ENCODE results near the gene ARAF.
"Not testable (repeated sequence)": the region's sequence is repeated elsewhere in the genome, so short reads cannot be mapped to it uniquely, and the experiment has no call there.

The ARAF gene

GRCh38 chrX:47586043-47586787, 25.2 kb downstream of the ARAF start:
- DNase-seq (ENCODE audit: low read depth in 2 of 2), result no peak

DNA sequence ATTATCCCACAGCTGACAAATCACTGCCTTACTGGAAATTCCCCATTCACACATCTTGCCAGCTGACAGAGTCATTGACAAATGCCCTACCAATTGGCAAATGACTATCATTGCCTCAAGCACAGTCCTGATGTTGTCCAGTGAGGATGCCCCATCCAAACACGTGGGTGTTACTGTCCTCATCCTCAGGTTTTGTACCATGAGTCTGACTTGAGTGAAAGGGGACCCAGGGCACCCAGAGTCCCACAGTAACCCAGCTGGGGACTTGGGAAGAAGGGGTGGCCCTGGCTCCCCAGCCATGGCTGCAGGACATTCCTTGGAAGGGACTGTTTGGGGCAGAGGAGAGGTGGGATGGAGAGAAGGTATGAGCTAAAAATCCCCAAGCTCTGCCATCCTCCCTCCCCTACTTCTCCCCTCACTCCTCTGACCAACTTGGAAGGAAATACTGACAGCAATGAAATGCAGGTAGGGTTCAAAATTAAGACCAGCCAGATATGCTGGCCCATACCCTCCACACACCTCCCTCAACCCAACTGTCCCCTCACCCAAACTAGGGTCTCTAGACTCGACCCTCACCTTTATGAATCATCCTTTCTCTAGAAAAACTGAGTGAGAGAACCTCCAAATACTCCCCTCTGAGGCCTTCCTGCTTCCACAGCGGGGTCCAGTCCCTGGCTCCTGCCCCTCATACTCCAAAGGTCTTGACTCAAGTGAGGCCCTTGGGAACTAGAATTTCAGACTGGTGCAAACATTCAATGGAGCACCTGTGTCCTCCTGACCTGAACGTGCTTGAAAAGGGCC, 26.3 kb downstream of the ARAF start:
- DNase-seq (ENCODE audit: low read depth in 2 of 2), result no peak

DNA sequence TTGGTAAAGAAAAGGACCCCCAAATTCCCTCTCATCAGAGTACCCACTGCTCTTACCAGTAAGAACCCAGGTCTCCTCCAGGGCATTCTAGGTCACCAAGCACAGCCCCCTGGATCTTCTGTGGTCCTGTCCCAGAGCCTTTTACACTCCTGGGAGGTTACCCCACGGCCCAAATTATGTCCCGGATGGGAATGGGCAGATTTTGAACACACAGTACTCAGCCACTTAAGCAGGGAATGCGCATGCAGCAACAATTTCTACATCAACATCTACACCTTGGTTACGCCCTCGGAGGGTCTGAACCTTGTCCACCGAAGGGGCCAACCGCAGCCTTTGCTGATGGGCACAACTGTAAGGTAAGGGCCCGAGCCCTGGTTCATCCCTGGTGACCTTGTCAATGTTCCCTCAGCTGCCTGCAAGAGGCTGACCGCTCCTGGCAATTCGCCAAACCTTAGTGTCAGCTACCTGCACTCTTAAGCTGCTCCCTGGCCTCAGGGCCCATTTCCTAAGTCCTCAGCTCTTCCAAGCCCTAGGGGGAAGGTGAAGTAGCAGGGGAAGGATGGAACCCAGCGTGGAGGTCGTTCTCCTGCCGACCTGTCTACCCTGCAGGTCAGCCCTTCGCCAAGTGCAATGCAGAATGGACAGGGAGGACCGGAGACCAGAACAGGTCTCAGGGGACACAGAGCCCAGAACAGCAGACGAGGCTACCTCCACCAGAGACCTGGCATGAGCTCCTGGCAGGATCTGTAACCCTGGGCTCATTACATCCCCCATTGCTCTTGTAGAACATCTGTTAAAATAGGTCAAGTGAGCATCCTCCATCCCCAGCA, 27.1 kb downstream of the ARAF start:
- no peak for DNase-seq (ENCODE audit: low read depth in 2 of 2)

GRCh38 chrX:47590984-47591383, 30.0 kb downstream of the ARAF start:
- DNase-seq (ENCODE audit: low read depth in 2 of 2), result no peak

DNA sequence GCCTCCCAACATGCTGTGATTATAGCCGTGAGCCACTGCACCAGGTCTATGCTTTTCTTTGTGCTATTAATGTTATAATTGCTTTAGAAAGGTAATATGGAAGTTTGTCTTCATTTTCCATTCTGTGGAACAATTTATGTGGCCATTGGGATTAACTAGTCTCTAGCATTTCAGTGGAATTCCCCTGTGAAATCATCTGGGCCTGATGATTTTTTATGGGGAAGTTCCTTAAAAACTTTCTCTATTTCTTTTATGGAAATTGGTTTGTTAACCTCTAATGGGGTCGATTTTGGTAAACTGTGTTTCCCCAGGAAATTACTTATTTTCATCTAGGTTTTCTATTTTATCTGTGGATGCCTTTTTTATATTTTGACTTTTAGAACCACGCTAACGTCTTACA, 32.5 kb downstream of the ARAF start:
- no peak for DNase-seq (ENCODE audit: low read depth in 2 of 2)

- DNase-seq (ENCODE audit: low read depth in 2 of 2), result no peak
Measured at GRCh38 chrX:47595716-47596251, 34.8 kb downstream of the ARAF start.

DNA sequence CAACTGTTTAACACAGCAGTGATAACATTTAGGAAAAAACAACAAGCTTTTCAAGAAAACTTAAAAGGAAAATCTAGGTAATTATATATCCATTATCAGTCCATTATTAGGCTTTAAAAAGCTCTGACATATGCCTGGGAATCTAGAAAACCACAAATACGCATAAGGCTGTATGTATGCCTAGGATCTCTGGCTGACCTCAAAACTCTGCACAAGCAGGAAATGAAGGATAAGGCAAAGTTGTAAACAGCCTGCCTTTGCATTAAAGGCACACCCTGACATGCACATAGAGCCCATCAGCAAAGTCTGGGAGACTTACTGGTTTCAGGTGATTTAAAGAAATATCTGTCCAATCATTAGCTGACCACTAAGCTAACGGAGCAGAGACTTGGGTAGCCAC, 35.3 kb downstream of the ARAF start:
- no peak for DNase-seq (ENCODE audit: low read depth in 2 of 2)

GRCh38 chrX:47597222-47597621, 36.2 kb downstream of the ARAF start:
- no peak for DNase-seq (ENCODE audit: low read depth in 2 of 2)

GRCh38 chrX:47603125-47603524, 42.1 kb downstream of the ARAF start:
- not testable (repeated sequence) for DNase-seq (ENCODE audit: low read depth in 2 of 2)

DNA sequence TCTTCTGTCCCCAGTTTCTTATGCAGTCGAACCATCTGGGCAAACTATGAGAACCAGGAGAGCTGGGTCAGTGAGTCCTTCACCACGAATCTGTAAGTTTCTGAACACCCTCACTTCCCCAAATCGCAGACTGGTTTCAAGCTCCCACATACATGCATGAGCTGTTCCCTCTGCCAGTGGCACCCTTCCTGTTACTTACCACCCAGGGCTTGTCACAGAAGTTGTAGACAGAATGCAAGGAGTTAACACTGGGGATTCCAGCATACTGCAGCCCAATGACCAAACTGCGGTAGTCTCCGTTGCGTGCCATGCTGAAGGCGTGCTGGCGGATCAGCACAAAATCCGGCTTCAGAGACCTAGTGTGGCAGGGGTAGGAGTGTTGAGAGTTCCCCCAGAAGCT, 44.0 kb downstream of the ARAF start:
- no peak for DNase-seq (ENCODE audit: low read depth in 2 of 2)

DNA sequence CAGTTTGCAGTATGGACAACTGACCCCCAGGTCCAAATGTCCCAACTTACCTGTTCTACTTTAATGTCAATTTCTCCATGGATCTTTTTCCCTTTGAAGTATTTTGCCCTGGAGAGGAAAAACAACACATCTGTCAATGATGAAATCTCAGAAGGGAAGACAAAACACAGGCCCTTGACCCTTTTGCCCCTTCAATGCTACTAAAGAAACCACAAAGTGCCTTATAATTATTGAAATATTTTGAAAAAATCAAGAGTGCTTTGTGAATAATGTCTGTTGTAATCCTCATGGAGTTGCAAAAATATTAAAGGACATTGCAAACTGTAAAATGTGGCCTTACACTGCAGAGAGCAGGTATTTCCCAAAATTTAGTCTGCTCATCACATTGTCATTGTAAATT, 46.1 kb downstream of the ARAF start:
- no peak for DNase-seq (ENCODE audit: low read depth in 2 of 2)

- DNase-seq (ENCODE audit: low read depth in 2 of 2), result no peak
Measured at GRCh38 chrX:47608130-47608810, 47.3 kb downstream of the ARAF start.

DNA sequence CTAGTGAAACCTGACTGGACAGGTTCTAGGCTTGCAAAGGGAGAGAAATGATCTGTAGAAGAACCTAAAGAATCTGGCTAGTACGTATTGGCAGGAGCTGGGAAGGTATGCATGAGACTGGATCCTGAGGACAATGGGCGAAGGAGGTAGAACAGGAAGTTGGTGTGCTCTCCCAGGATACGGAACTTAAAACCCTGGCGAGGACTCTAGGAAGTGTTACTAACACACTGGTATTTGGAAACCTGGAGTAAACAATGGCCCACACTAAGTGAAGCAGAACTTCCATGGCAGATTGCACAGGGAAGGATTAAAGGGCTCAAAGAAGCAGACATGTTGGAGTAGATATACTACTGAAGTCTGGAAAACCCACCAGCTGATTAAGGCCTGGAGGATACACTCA, 49.5 kb downstream of the ARAF start:
- DNase-seq (ENCODE audit: low read depth in 2 of 2), result no peak

GRCh38 chrX:47611489-47611888, 50.5 kb downstream of the ARAF start:
- DNase-seq (ENCODE audit: low read depth in 2 of 2), result no peak

DNA sequence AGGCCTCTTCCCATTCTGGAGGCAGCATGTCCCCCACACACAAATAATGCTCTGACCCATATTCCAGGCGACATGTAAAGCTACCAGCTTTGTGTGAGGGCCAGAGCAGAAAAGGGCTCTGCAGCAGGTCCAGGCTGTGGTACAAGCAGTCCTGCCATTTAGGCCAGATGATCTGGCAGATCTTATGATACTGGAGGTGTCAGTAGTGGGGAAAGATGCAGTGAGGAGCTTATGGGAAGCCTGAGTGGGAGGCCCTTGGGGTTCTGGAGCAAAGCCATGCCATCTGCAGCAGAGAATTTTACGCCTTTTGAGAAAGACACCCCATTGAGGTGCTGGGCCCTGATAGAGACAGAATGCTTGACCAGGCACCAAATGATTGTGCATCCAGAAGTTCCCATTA, 50.9 kb downstream of the ARAF start:
- no peak for DNase-seq (ENCODE audit: low read depth in 2 of 2)

- DNase-seq (ENCODE audit: low read depth in 2 of 2), result no peak
Measured at GRCh38 chrX:47612418-47612817, 51.4 kb downstream of the ARAF start.

DNA sequence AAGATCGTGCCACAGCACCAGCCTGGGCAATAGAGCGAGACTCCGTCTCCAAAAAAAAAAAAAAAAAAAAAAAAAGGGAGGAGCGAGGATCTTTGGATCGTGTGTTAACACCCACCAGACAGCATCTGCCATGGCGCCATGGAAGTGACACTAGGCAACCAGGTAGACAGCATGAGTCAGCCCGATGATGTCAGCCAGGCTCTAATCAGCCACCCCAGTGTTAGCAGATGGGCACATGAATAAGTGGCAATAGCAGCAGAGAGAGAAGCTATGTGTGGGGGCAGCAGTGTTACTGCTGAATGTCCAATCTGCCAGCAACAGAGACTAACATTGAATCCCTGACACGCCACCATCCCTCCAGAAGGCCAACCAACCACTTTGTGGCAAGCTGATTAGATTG, 52.1 kb downstream of the ARAF start:
- no peak for DNase-seq (ENCODE audit: low read depth in 2 of 2)

GRCh38 chrX:47614618-47615017, 53.6 kb downstream of the ARAF start:
- no peak for DNase-seq (ENCODE audit: low read depth in 2 of 2)

DNA sequence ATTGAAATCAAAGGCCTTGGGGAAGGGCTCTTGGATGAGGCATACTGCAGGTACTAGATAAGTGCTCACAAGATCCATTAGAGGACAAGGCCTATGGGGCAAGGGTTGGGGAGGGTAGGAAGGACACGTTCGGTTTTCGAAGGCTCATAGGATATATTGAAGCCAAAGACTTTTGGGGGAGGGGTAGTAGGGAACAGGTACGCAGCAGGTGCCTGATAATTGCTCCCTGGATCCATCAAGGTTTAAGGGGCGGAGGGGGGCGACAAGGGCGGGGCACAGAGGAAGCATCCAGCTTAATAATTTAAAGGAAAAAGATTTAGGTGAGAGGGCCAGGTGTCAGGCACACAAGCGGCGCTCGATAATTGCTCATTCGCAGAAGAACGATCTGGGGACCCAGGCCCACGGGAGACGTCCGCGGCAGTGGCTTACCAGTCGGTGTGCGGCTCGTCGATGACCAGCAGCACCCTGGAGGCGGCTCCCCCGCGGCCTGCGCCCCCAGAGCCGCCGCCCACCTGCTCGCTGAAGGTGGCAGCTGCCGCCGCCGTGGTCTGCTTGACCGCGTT, 58.0 kb downstream of the ARAF start:
- no peak for DNase-seq (ENCODE audit: low read depth in 2 of 2)

- DNase-seq (ENCODE audit: low read depth in 2 of 2), result peak; percentile 48 to 64
Measured at GRCh38 chrX:47619486-47620302, 58.7 kb downstream of the ARAF start, which contains the start of gene SYN1. Gene SYN1 (minus strand): TSS chrX:47619857. CDS start chrX:47619728, 129 bp downstream.
